GM12875 (cell line): Measurements from ENCODE around the gene ZMAT3.
"Not testable (repeated sequence)": the region's sequence is repeated elsewhere in the genome, so short reads cannot be mapped to it uniquely, and the experiment has no call there.

ENCODE experiments used
- H3K4me3 ChIP-seq: one replicate; pipeline ENCODE4 v1.5.1; 2011; ENCODE audit warnings: low read depth, low read length, control low read depth
- TF ChIP-seq, protein P1 (sequence below): IDR thresholded peaks from 2 replicates; pipeline ENCODE4 v1.5.1; 2011; ENCODE audit warnings: low read depth, mild to moderate bottlenecking, control low read depth, inconsistent platforms, low read length, moderate library complexity, borderline replicate concordance; ENCODE audit not compliant: insufficient read depth

Gene ZMAT3, protein sequence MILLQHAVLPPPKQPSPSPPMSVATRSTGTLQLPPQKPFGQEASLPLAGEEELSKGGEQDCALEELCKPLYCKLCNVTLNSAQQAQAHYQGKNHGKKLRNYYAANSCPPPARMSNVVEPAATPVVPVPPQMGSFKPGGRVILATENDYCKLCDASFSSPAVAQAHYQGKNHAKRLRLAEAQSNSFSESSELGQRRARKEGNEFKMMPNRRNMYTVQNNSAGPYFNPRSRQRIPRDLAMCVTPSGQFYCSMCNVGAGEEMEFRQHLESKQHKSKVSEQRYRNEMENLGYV

GRCh38 chr3:179071323-179072099 is at the start of gene ZMAT3:
Gene ZMAT3, minus strand, starts transcription at chr3:179071809. Its CDS starts 4,057 bp downstream, at chr3:179067752.
- peak within 1 kb of the TSS; percentile 96 for H3K4me3 ChIP-seq
- TF ChIP-seq, protein P1, sequence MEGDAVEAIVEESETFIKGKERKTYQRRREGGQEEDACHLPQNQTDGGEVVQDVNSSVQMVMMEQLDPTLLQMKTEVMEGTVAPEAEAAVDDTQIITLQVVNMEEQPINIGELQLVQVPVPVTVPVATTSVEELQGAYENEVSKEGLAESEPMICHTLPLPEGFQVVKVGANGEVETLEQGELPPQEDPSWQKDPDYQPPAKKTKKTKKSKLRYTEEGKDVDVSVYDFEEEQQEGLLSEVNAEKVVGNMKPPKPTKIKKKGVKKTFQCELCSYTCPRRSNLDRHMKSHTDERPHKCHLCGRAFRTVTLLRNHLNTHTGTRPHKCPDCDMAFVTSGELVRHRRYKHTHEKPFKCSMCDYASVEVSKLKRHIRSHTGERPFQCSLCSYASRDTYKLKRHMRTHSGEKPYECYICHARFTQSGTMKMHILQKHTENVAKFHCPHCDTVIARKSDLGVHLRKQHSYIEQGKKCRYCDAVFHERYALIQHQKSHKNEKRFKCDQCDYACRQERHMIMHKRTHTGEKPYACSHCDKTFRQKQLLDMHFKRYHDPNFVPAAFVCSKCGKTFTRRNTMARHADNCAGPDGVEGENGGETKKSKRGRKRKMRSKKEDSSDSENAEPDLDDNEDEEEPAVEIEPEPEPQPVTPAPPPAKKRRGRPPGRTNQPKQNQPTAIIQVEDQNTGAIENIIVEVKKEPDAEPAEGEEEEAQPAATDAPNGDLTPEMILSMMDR: no peak

DNA sequence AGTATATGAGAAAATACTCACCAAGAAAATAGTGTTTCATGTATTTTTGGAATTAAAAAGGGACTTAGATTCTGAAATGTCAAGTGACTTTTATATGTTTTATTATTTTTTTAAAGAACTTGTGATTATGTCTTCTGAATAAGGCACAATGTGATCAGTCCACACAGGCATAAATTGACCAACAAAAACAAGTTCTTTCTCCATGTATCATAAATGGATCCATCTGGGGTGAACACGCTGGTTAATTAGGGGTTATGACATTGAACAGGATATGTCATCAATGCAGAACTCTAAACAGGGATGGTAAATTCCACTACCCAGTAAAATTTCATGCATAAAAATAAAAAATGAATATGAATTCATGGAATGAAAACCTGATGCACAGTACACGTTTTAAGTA is 45.2 kb upstream of the ZMAT3 start:
- TF ChIP-seq, protein P1: no peak
- H3K4me3 ChIP-seq: no peak overlapping the region

DNA sequence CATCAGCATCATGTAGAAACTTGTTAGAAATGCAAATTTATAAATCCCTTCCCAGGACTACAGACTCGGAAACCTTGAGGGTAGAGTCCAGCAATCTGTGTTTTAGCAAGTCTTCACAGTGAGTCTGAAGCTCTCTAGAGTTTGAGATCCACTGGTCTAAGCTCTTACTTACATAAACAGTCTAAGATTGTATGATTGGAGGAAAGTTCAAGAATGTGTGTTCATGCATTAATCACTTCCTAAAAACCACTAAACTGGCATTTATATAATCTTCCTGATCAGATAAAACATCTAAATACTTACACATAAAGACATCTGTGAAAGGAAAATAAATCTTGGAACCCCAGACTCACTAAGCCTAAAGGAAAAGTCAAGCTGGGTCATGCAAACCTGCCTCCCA is 43.8 kb upstream of the ZMAT3 start:
- not testable (repeated sequence) for H3K4me3 ChIP-seq

DNA sequence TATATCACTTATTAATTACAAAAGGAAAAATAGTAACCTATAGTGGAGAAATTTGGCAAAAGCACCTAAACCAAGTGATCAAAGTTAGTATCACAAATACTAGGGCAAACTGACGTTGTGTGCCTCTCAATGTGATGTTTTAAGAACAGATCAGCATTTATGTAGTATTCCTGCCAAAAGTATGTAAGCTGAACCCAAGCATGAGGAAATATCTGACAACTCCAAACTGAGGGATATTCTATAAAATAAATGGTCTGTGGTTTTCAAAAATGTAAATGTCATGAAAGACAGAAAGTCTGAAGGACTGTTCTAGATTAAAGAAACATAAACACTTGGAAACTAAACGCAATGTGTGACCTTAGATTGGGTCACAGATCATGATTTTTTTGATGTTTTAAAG is 42.3 kb upstream of the ZMAT3 start:
- TF ChIP-seq, protein P1: no peak
- H3K4me3 ChIP-seq: no peak overlapping the region

DNA sequence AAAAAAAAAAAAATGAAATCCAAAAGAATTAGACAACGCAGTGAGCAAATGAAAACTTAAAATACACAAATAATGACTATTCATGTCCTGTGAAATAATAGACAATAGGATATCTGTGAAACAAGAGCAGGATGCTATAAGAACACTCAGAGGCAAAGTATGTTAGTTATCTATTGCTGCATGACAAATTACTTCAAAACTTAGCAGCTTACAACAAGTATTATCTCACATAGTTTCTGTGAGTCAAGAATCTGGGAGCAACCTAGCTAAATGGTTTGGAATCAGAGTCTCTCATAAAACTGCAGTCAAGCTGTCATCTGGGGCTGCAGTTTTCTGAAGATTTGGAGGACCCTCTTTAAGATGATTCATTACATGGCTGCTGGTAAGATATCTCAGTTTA is 36.5 kb upstream of the ZMAT3 start:
- TF ChIP-seq, protein P1: no peak
- no peak overlapping the region for H3K4me3 ChIP-seq

DNA sequence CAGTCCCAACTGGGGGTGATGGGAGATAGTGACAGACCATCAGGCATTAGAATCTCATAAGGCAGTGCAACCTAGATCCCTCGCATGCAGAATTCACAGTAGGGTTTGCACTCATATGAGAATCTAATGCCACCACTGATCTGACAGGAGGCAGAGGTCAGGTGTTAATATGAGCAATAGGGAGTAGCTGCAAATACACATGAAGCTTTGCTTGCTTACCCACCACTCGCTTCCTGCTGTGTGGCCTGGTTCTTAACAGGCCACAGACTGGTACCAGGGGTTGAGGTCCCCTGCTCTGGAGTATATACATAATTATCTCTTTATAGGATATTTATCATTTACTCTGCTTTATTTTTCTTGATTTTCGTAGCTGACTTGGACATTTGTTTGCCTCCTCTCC is 36.0 kb upstream of the ZMAT3 start:
- no peak overlapping the region for H3K4me3 ChIP-seq
- TF ChIP-seq, protein P1: no peak

- H3K4me3 ChIP-seq: no peak overlapping the region
- TF ChIP-seq, protein P1: no peak
Measured at GRCh38 chr3:179105881-179106280, 34.3 kb upstream of the ZMAT3 start.
